T-helper 22 cell (primary cell): ENCODE results near the gene MAX.
"Not testable (repeated sequence)": the region's sequence is repeated elsewhere in the genome, so short reads cannot be mapped to it uniquely, and the experiment has no call there.

Experiments used
- DNase-seq: peaks from one replicate; pipeline ENCODE4 v3.0.0-alpha.2; 2020; ENCODE audit warnings: low read depth

Gene MAX

GRCh38 chr14:65034021-65034420 is 68.3 kb downstream of the MAX start:
- DNase-seq, result no peak

GRCh38 chr14:65033181-65033580 is 69.1 kb downstream of the MAX start:
- no peak for DNase-seq

GRCh38 chr14:65032319-65032718 is 70.0 kb downstream of the MAX start:
- no peak for DNase-seq

GRCh38 chr14:65031321-65031720 is 71.0 kb downstream of the MAX start:
- not testable (repeated sequence) for DNase-seq

GRCh38 chr14:65028937-65029336 is 73.4 kb downstream of the MAX start:
- DNase-seq, result no peak

GRCh38 chr14:65027127-65027799 is 75.1 kb downstream of the MAX start:
- no peak for DNase-seq

- DNase-seq, result no peak
These were observed 75.8 kb downstream of the MAX start for GRCh38 chr14:65026526-65026925.

GRCh38 chr14:65025818-65026217 is 76.5 kb downstream of the MAX start:
- DNase-seq, result no peak
